ENCODE data around the gene UQCR11. TPM values are rescaled to one million over a fixed set of nuclear protein-coding genes. Genes with fewer than 3 reads are reported as not detected.

Gene UQCR11
- total RNA-seq, 1 donor from 2014 or later = 61.0 TPM

DNA sequence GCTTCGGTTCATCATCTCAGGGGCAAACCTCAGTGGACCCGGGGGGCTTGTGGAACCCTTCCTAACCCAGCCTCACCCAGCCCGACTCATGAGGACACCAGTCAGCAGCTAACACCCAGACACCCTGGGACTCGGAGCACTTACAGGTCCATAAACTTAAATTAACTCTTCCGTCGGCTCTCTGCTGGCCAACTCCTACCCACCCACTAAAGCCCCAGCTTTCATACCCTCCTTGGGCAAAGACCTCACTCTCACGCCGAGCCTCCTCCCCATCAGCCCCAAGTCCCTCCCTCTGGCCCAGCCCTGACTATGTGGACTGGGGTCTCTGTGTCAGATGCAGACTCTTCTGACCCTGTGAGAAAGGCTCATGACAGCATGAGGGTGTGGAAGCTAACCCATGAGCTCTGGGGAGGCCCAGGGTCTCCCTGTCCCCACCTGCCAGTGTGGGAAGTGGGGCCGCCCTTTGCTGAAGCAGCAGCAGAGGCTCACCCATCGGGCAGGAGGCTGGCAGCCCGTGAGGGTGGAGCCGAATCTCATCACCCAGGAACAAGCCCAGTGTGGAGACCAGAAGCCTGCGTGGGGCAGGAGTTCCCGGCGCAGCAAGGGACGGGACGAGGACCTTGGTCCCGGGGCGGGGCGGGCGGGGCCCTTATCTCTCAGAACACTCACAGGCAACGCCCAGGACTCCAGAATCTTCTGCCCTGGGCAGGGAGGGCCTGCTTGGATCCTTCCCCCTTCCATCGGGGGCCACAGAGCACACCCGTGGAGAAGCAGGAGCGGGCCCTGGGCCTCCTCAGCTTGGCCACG, 27.4 kb upstream of the UQCR11 start:
- intact Hi-C loops (cut with DNase I) = no loop called here
- Histone ChIP-seq H3K27ac (no peak overlapping the region), H3K4me3 (no peak overlapping the region), H3K27me3 (no peaks in the 10 kb centered on the region), H3K4me1 (no peaks in the 10 kb centered on the region), H3K36me3 (peaks cover 11 to 24% of the 10 kb centered on the region in 2 donors), H3K9me3 (no peaks in the 10 kb centered on the region)
- TF ChIP-seq, protein P1, sequence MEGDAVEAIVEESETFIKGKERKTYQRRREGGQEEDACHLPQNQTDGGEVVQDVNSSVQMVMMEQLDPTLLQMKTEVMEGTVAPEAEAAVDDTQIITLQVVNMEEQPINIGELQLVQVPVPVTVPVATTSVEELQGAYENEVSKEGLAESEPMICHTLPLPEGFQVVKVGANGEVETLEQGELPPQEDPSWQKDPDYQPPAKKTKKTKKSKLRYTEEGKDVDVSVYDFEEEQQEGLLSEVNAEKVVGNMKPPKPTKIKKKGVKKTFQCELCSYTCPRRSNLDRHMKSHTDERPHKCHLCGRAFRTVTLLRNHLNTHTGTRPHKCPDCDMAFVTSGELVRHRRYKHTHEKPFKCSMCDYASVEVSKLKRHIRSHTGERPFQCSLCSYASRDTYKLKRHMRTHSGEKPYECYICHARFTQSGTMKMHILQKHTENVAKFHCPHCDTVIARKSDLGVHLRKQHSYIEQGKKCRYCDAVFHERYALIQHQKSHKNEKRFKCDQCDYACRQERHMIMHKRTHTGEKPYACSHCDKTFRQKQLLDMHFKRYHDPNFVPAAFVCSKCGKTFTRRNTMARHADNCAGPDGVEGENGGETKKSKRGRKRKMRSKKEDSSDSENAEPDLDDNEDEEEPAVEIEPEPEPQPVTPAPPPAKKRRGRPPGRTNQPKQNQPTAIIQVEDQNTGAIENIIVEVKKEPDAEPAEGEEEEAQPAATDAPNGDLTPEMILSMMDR (IDR thresholded peaks at IDR 0.05) = no peak
- DNase-seq (ENCODE audit: low spot score in 2 of 2) = no peak

DNA sequence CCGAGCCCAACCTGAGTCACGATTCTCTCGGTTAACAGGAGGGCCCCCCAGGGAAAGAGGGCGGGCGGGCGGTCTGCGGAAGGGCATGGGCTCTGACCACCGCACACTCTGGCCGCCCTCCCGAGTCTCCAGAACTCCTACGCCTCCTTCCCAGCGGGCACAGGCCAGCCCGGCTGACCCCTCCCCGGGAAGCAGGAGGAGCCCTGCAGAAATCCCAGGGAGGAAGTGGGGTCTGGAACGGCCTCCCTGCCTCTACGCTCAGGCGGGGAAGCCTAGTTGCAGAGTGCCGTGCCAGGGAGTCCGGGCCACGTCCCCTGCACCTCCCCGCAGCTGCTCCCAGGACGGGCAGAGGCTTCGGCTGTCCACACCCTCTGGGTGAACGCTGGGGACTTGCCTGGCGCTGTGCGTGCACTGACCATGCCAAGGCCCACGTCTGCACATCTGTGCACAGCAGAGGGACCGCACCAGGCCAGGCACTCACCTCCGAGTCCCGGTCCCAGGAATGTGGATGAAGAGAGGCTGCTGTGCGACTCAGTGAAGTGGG, 26.4 kb upstream of the UQCR11 start:
- Histone ChIP-seq H3K4me1 (no peaks in the 10 kb centered on the region), H3K27ac (no peak overlapping the region), H3K36me3 (peaks cover 11 to 27% of the 10 kb centered on the region in 2 donors), H3K27me3 (no peaks in the 10 kb centered on the region), H3K9me3 (no peaks in the 10 kb centered on the region), H3K4me3 (no peak overlapping the region)
- DNase-seq (ENCODE audit: low spot score in 2 of 2) = no peak
- intact Hi-C loops (cut with DNase I) = no loop called here
- TF ChIP-seq, protein P1 (IDR thresholded peaks at IDR 0.05) = no peak

DNA sequence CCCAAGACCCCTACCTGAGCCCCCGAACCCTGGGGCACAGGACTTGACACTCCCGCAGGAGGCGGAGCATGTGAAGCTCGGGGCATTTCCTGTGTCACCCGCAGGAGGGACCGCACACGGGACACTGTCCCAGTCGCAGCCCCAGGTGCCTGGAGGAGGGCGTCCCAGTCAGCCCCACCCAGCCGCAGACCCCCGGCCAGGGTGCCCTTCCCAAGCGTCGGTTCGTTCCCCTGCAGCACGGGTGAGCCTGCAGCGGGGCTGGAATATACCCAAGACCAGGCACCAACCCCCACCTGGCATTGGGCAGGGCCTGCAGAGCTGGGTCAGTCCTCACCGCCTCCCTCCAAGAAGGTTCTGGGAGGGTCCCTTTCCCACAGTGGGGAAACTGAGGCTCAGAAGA, 25.5 kb upstream of the UQCR11 start:
- no peaks in the 10 kb centered on the region for H3K9me3 ChIP-seq
- no peaks in the 10 kb centered on the region for H3K27me3 ChIP-seq
- intact Hi-C loops (cut with DNase I) = no loop called here
- H3K4me1 ChIP-seq = no peaks in the 10 kb centered on the region
- TF ChIP-seq, protein P1 (IDR thresholded peaks at IDR 0.05) = no peak
- DNase-seq (ENCODE audit: low spot score in 2 of 2) = no peak
- peaks cover 14 to 30% of the 10 kb centered on the region in 2 donors for H3K36me3 ChIP-seq
- no peak overlapping the region for H3K4me3 ChIP-seq
- H3K27ac ChIP-seq = no peak overlapping the region

DNA sequence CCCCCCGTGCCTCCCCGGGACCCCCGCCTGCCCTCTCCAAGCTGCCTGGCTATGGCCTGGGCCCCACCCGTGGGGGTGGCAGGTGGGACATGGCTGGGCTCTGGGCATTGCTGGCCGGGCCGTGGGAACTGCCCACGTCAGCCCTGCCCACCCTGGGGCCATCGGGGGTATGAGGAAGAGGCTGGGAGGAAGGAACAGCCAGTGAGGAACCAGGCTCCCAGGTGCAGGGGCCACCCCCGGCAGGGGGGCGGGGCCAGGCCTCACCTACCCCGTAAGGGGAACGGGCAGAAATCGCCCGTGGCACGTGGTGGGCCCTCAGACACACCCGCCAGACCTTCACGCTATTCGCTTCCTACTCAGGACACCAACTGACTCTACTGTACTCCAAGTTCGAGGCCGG, 24.8 kb upstream of the UQCR11 start:
- Histone ChIP-seq H3K9me3 (no peaks in the 10 kb centered on the region), H3K36me3 (peaks cover 14 to 37% of the 10 kb centered on the region in 2 donors), H3K27ac (no peak overlapping the region), H3K4me3 (no peak overlapping the region), H3K4me1 (no peaks in the 10 kb centered on the region), H3K27me3 (no peaks in the 10 kb centered on the region)
- TF ChIP-seq, protein P1 (IDR thresholded peaks at IDR 0.05) = no peak
- intact Hi-C loops (cut with DNase I) = no loop called here
- no peak for DNase-seq (ENCODE audit: low spot score in 2 of 2)

DNA sequence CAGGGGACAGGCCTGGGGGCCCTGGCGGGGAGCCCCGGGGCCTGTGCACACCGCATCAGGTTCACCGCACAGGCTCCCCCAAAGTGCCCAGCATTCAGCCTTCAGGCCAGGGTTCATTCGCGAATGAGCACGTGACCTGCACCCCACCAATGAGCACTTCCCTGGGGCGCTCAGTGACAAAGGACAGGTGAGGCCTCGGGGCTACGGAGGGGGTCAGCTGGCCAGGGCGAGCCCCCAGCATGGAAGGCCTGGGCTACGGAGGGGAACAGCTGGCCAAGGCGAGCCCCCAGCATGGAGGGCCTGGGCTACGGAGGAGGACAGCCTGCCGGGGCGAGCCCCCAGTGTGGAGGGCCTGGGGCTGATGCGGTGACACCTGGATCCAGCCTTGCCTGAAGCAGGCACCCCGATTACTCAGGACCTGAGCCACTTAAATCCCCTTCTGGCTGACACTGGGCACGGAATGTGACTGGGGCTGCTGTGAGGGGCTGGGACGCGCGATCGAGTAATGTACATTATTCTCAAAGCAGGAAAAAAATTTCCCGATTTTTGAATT, 24.1 kb upstream of the UQCR11 start:
- TF ChIP-seq, protein P1 (IDR thresholded peaks at IDR 0.05) = no peak
- Histone ChIP-seq H3K4me1 (no peaks in the 10 kb centered on the region), H3K27me3 (no peaks in the 10 kb centered on the region), H3K27ac (no peak overlapping the region), H3K4me3 (no peak overlapping the region), H3K36me3 (peaks cover 14 to 40% of the 10 kb centered on the region in 2 donors), H3K9me3 (no peaks in the 10 kb centered on the region)
- intact Hi-C loops (cut with DNase I) = no loop called here
- no peak for DNase-seq (ENCODE audit: low spot score in 2 of 2)

All from ascending aorta (tissue), 2 donors.